A673 (cell line): Measurements from ENCODE around the gene STYXL2.

Source experiments
- CTCF ChIP-seq: fragments of 300-800, 200-600 bp; sonication (generic); conservative IDR thresholded peaks from 2 replicates; pipeline ENCODE4 v1.5.1; 2017; ENCODE audit warnings: low read depth, mild to moderate bottlenecking, antibody characterized with exemption, low read length, moderate library complexity, mixed read lengths
- EZH2 ChIP-seq: fragments of 200-600 bp; sonication (generic); IDR thresholded peaks from 2 replicates; pipeline ENCODE4 v1.6.1; 2017; ENCODE audit warnings: borderline replicate concordance, low read depth, mild to moderate bottlenecking, mixed read lengths, antibody characterized with exemption, low read length; ENCODE audit not compliant: poor library complexity, severe bottlenecking

- no peak for TF ChIP-seq CTCF
- TF ChIP-seq EZH2 = no peak
Observed at GRCh38 chr1:167126811-167127210, 32.9 kb downstream of the STYXL2 start.
